RWPE2 (cell line): ENCODE measurements around the gene KIF26B.

Experiments used
- ATAC-seq: fragments of 200-7000 bp; cut with Tn5 transposase; 3 replicates; pipeline ENCODE4 v1.9.1; 2021; ENCODE audit warnings: low read depth
- DNase-seq: peaks from one replicate; pipeline ENCODE4 v3.0.0-alpha.2; 2020; ENCODE audit warnings: low spot score
- H3K27ac ChIP-seq: fragments of 450-650 bp; 2 replicates; pipeline ENCODE4 v1.5.1; 2017; ENCODE audit warnings: mild to moderate bottlenecking; ENCODE audit not compliant: poor library complexity, severe bottlenecking
- H3K27me3 ChIP-seq: fragments of 250-450 bp; sonication (Bioruptor Pico); 2 replicates; pipeline ENCODE4 v1.5.1; 2021; ENCODE audit warnings: mild to moderate bottlenecking, moderate library complexity; ENCODE audit not compliant: insufficient read depth, poor library complexity, severe bottlenecking
- H3K36me3 ChIP-seq: fragments of 250-450 bp; sonication (Bioruptor Pico); 2 replicates; pipeline ENCODE4 v1.5.1; 2020; ENCODE audit warnings: low read depth, mild to moderate bottlenecking, moderate library complexity
- H3K4me1 ChIP-seq: fragments of 250-450 bp; sonication (Bioruptor Pico); 2 replicates; pipeline ENCODE4 v1.5.1; 2021; ENCODE audit warnings: mild to moderate bottlenecking, moderate library complexity; ENCODE audit not compliant: insufficient read depth, poor library complexity, severe bottlenecking
- H3K4me3 ChIP-seq: fragments of 250-450 bp; sonication (Bioruptor Pico); 2 replicates; pipeline ENCODE4 v1.5.1; 2021; ENCODE audit warnings: mild to moderate bottlenecking, moderate library complexity; ENCODE audit not compliant: severe bottlenecking
- H3K9me3 ChIP-seq: fragments of 250-450 bp; sonication (Bioruptor Pico); 2 replicates; pipeline ENCODE4 v1.5.1; 2021; ENCODE audit warnings: mild to moderate bottlenecking, moderate library complexity; ENCODE audit not compliant: severe bottlenecking
- CTCF ChIP-seq: fragments of 450-650 bp; IDR thresholded peaks from one replicate; pipeline ENCODE4 v1.5.1; 2017; ENCODE audit warnings: mild to moderate bottlenecking, moderate library complexity; ENCODE audit not compliant: poor library complexity, severe bottlenecking

KIF26B gene

GRCh38 chr1:245207801-245208200, 53.0 kb downstream of the KIF26B start:
- Histone ChIP-seq H3K27me3 (no peaks in the 10 kb centered on the region), H3K36me3 (no peaks in the 10 kb centered on the region), H3K27ac (no peak overlapping the region), H3K9me3 (no peaks in the 10 kb centered on the region), H3K4me1 (no peaks in the 10 kb centered on the region), H3K4me3 (no peak overlapping the region)
- ATAC-seq (no peak), DNase-seq (no peak)
- no peak for TF ChIP-seq CTCF

DNA sequence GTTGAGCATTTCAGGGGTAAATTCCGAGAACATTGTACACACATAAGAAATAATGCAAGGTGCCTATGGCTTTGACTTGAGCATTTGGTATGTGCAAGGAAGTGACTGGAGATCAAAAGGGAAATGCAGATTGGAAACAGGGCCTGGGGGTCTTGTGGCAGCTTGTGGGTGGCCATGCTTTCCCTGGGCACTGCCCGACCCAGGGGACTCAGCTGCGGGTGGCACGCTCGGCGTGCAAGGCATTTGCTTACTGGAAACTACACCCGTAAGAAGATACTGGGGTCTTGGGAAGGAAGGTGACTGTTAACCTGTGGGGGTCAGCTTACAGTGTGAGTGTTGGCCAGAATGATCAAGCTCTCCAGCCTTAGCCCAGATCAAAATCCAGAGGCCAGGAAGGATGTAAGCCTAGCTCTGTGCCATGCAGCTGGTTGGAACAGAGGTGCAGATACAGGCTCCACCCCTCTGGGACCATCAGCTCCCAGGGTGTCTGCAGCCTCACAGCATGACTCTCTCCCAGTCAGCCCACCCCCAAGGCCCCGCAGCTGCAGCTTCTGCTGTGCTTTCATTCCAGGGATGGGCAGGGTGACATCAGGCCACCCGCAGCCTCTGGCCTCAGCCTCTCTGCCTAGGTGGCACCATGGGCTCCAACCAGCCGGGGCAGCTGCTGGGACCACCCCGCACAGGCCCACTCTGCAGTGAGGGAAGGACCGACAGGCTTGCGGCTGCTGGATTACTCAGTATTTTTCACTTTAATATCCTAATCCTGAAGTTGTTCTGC, 55.1 kb downstream of the KIF26B start:
- H3K27ac ChIP-seq: no peak overlapping the region
- no peak for ATAC-seq

GRCh38 chr1:245211035-245211749, 56.4 kb downstream of the KIF26B start:
- ATAC-seq: no peak
- H3K27me3 ChIP-seq: no peaks in the 10 kb centered on the region
- no peaks in the 10 kb centered on the region for H3K36me3 ChIP-seq

More for the DNA sequence above, 55.1 kb downstream of the KIF26B start:
- H3K4me1 ChIP-seq: no peaks in the 10 kb centered on the region
- H3K27me3 ChIP-seq: no peaks in the 10 kb centered on the region
- H3K36me3 ChIP-seq: no peaks in the 10 kb centered on the region
- no peak for TF ChIP-seq CTCF
- no peak for DNase-seq
- no peaks in the 10 kb centered on the region for H3K9me3 ChIP-seq
- H3K4me3 ChIP-seq: no peak overlapping the region

DNA sequence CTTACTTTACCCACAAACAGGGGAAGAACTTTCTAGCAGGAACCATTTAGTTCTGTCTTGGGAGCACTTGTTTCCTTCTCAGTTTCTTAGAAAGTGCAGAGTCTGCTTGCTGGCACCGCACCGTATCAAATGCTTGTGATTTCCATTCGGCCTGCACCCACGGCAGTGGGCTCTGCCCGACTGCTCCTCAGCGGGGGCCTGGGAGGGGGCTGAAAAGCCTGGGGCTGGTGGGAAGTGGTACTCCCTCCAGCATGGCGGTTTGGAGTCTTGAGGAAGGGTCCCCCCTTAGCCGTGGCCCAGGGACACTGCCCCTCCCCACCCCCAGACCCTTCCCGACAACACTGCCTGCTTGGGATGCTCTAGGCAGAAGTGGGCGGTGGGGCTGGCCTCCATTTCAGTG, 57.0 kb downstream of the KIF26B start:
- H3K4me1 ChIP-seq: no peaks in the 10 kb centered on the region
- DNase-seq: no peak
- ATAC-seq: no peak
- no peak overlapping the region for H3K4me3 ChIP-seq
- H3K9me3 ChIP-seq: no peaks in the 10 kb centered on the region
- TF ChIP-seq CTCF: no peak
- no peak overlapping the region for H3K27ac ChIP-seq
- H3K27me3 ChIP-seq: no peaks in the 10 kb centered on the region
- no peaks in the 10 kb centered on the region for H3K36me3 ChIP-seq

More at GRCh38 chr1:245211035-245211749, 56.4 kb downstream of the KIF26B start:
- no peaks in the 10 kb centered on the region for H3K4me1 ChIP-seq
- DNase-seq: no peak
- H3K27ac ChIP-seq: no peak overlapping the region
- TF ChIP-seq CTCF: no peak
- H3K9me3 ChIP-seq: no peaks in the 10 kb centered on the region
- H3K4me3 ChIP-seq: no peak overlapping the region
